Stimulated activated CD4-positive, alpha-beta T cell treated with anti-CD3 and anti-CD28 coated beads, Interleukin-12 subunit alpha, Interleukin-12 subunit beta, amount 100 ng/mL, for 4 hours (primary cell): ENCODE results near the gene OR51M1.

ENCODE experiments used
- DNase-seq: peaks from one replicate; pipeline ENCODE4 v3.0.0-alpha.2; 2020

OR51M1 gene

DNA sequence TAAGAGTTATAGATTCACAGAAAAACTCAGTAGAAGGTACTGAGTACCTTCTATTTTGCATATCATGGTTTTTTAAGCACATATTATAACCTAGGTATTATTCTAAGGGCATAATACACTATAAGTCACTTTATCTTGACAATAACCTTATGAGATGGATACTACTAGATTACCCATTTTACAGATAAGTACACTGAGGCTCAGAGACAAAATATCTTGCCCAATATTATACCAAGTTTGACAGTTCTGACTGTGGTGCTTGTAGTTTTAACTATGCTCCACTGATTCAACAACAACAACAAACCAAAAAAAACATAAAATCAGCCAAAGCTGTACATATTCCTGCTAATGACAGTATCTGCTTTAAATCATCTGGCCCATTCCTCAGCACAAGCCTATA is 10.5 kb downstream of the OR51M1 start:
- no peak for DNase-seq

DNA sequence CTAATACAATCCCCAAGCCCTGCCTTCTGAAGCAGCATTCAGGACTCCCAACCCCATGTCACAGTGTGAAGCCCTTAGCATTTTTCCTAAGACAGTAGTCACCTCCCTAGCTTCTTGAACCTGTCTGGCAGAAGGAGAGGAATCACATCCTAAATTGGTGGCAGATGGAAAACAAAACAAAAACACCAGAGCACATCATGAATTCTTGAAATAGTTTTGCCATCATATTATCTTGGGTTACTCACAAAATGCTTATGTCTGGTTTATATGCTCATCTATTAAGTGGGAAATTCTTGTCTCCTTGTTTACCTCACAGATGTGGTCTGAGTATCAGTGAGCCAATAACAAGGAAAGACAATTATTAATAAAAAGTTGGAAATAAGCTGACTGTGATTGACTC is 15.3 kb downstream of the OR51M1 start:
- no peak for DNase-seq

DNA sequence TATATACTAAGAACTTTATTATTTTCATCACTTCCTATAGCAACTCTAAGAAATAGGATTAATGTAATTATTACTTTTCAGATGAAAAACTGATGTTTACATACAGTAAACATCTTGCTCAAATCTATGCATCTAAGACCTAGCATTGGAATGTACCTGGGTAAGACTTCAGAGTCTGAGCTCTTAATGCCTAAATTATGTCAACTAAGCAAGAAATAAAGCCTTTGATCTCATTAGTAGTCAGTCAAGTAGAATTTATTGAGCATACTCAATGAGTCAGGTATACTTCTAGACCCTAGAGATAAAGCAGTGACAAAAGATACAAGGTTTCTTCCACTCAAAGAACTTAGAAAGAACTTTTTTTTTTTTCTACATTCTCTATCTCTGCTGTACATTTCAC is 21.6 kb downstream of the OR51M1 start:
- DNase-seq, result no peak

DNA sequence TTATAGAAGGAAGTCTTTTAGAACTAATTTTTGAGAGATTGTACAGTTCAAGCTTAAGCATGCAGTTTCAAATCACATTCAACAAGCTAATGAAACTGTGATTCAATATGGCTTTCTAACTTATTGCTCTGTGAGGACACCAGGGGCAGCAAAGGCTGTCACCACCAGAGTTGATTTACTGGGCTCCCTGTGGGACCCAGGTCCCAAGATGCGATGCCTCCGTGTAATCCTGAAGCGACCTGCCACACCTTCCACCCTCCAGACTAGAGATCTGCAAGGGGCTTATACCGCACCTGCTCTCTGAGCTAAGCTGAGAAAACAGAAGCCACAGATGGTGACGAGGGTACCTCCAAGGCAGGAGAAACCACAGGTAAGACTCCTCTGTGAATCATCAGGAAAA is 37.4 kb downstream of the OR51M1 start:
- no peak for DNase-seq

DNA sequence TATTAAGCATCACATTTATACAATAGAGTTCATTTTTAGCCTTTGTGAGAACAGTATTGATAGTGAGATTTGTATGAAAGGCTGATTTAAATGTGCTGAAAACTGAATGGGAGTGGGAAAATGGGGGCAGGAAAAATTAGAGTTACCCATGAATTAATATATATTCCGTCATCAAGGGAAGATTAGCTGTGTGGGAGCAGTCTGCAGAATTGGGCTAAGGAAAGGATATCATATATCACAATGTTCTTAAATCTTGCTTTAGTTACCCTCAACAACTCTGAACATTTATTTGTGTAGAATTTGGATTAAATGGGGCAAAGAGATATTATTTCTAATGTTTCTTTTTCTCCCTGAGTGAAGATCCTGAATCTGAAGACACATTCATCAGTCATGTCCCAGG is 38.2 kb downstream of the OR51M1 start, which contains the start of gene OR51Q1:
TSS of gene OR51Q1 (plus strand) at position 301 of the 400 bp plus-strand sequence. CDS start at position 391, 90 bp downstream.
- no peak for DNase-seq

DNA sequence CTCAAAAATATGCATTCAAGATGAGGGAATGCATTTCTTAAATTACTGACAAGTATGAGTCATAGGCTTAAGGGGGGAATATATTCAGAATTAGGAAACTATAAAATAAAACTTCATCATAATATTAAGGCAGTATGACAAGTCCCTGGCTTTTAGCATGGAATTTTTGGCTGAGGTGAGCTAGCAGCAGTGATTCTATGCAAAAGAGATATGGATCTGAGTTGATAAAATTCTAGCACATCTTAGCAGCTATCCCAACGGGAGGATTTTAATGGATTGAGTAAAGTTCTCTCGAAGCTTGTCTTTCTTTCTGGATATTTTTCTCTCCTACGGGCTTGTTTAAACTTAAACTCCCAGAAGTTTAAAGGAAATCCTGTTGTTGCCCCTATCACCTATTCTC is 39.5 kb downstream of the OR51M1 start:
- DNase-seq, result no peak

DNA sequence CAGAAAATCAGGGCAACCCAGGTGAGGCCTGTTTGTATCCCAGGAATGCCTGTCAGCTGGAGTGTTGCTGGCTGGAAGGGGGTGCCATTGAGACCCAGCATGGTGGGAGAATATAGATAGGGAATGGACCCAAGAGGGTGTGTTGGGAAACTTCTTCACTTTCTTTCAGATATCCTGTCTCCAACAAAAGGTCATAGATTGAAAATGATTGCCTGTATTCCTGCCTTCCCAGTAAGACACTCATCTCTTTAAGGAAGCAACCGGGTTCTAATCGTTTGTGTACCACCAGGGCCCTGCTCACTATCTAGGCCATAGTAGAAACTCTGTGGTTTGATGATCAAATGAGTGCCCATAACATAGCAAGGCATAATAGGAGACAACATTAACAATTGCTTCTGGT is 57.8 kb downstream of the OR51M1 start, which contains the start of gene OR51I1:
TSS of gene OR51I1 (minus strand) at position 101 of the 400 bp plus-strand sequence. CDS start at position 101, 0 bp downstream.
- no peak for DNase-seq
